Prostate gland (tissue), 2 donors: Measurements from ENCODE around the gene ADGRL3.

Experiments
- CTCF ChIP-seq, 4 experiments: fragments of 200-600 bp in 2 of 4; fragments of 450-650 bp in 2 of 4; sonication (generic) in 2 of 4; IDR thresholded peaks; 1 replicate in 3 of 4; 2 replicates in 1 of 4; pipeline ENCODE4 v1.5.1; 2016 to 2019; ENCODE audit warnings: antibody characterized with exemption in 4 of 4, mild to moderate bottlenecking in 2 of 4, moderate library complexity in 2 of 4
- POLR2A ChIP-seq: fragments of 450-650 bp; IDR thresholded peaks from one replicate; pipeline ENCODE4 v1.6.1; 2016; ENCODE audit warnings: antibody characterized with exemption, mild to moderate bottlenecking

GRCh38 chr4:61762722-61763627 is 562.8 kb downstream of the ADGRL3 start:
- no peak for TF ChIP-seq POLR2A
- no peak for TF ChIP-seq CTCF (IDR thresholded peaks at IDR 0.05)
